K562 (cell line): Measurements from ENCODE around the gene MSH2. TPM values are rescaled to one million over a fixed set of nuclear protein-coding genes. Genes with fewer than 3 reads are reported as not detected.

Experiments used
- ATAC-seq: fragments of 200-7000 bp; cut with Tn5 transposase; 3 replicates; pipeline ENCODE4 v1.9.1; 2020; ENCODE audit warnings: moderate library complexity
- Bru-seq: library from RNA; stranded (reverse); fragments of 400-500 nt; gene quantifications from one replicate; lab custom pipeline; 2021; lab: Mats Ljungman, UMichigan
- BruChase-seq, 2 experiments: library from RNA; stranded (reverse); fragments of 400-500 nt; gene quantifications; one replicate each; lab custom pipeline; 2021; lab: Mats Ljungman, UMichigan
- BruUV-seq: library from RNA; stranded (reverse); fragments of 400-500 nt; replicated peaks from 2 replicates; lab custom pipeline; 2021; lab: Mats Ljungman, UMichigan
- CTCF ChIA-PET: fragments of 300-600 bp; formaldehyde crosslinking; extraction: SDS; loops from one replicate; lab custom pipeline; 2021; ENCODE audit warnings: low intra/inter-chr PET ratio; lab: Yijun Ruan, JAX
- POLR2A ChIA-PET: fragments of 300-600, 350-650 bp; sonication (Branson Sonifier 250); formaldehyde crosslinking; extraction: SDS; loops from one replicate; lab custom pipeline; 2021; ENCODE audit warnings: antibody characterized with exemption, inconsistent platforms; lab: Yijun Ruan, JAX
- DNase-seq, 4 experiments: peaks; one replicate each; pipeline versions ENCODE4 v3.0.0 to v3.0.0-alpha.2; 2011 to 2018; ENCODE audit warnings: low spot score in 3 of 4, mixed read lengths in 3 of 4; ENCODE audit errors: extremely low read depth in 1 of 4
- FAIRE-seq: peaks from 2 replicates; lab custom pipeline; 2011; peaks lifted over from hg19 to GRCh38; lab: Jason Lieb, UNC
- H2AFZ ChIP-seq: 2 replicates; pipeline ENCODE4 v1.6.0; 2011; ENCODE audit warnings: low read depth, low read length, control low read depth, inconsistent platforms
- H3K27ac ChIP-seq: fragments of 200-600 bp; 3 replicates; pipeline ENCODE4 v1.8.0; 2011; ENCODE audit warnings: low read depth, mild to moderate bottlenecking, control low read depth, inconsistent platforms, low read length, moderate library complexity, mixed read lengths; ENCODE audit errors: extremely low read depth
- H3K27me3 ChIP-seq, 2 experiments: fragments of 300-600 bp in 1 of 2; 2 replicates in 1 of 2; 3 replicates in 1 of 2; pipeline versions ENCODE4 v1.6.0 to v1.8.0; 2011; ENCODE audit warnings: inconsistent platforms in 2 of 2, low read length in 2 of 2, mild to moderate bottlenecking in 1 of 2, mixed read lengths in 1 of 2, moderate library complexity in 1 of 2; ENCODE audit not compliant: control insufficient read depth in 2 of 2, insufficient read depth in 2 of 2
- H3K36me3 ChIP-seq: fragments of 300-600 bp; 3 replicates; pipeline ENCODE4 v1.8.0; 2011; ENCODE audit warnings: mild to moderate bottlenecking, low read length, inconsistent platforms; ENCODE audit not compliant: control insufficient read depth, insufficient read depth
- H3K4me1 ChIP-seq, 2 experiments: fragments of 200-600 bp in 1 of 2; replicated peaks in 1 of 2; 2 replicates in 1 of 2; 3 replicates in 1 of 2; pipeline versions ENCODE4 v1.5.1 to v1.8.0; 2011; ENCODE audit warnings: inconsistent platforms in 2 of 2, low read length in 2 of 2, mild to moderate bottlenecking in 1 of 2, mixed read lengths in 1 of 2, moderate library complexity in 1 of 2; ENCODE audit not compliant: control insufficient read depth in 2 of 2, insufficient read depth in 2 of 2
- H3K4me2 ChIP-seq: 2 replicates; pipeline ENCODE4 v1.6.1; 2011; ENCODE audit warnings: low read length, control low read depth, inconsistent platforms, mixed read lengths; ENCODE audit not compliant: insufficient read depth
- H3K4me3 ChIP-seq: fragments of 200-600 bp; sonication (generic), shearing (Covaris generic); 2 replicates; pipeline ENCODE4 v1.5.1; 2016; ENCODE audit warnings: control low read depth, inconsistent platforms
- H3K79me2 ChIP-seq: fragments of 200-600 bp; 3 replicates; pipeline ENCODE4 v1.8.0; 2011; ENCODE audit warnings: low read length, inconsistent platforms; ENCODE audit not compliant: control insufficient read depth, insufficient read depth
- H3K9ac ChIP-seq, 2 experiments: 2 replicates each; pipeline versions ENCODE4 v1.6.0 to v1.6.1; 2011; ENCODE audit warnings: low read depth in 2 of 2, low read length in 2 of 2, control low read depth in 1 of 2, inconsistent platforms in 1 of 2, mild to moderate bottlenecking in 1 of 2, mixed read lengths in 1 of 2; ENCODE audit not compliant: insufficient read depth in 1 of 2
- H3K9me1 ChIP-seq: one replicate; pipeline ENCODE4 v1.6.0; 2011; ENCODE audit warnings: inconsistent platforms, mild to moderate bottlenecking, low read length, moderate library complexity; ENCODE audit not compliant: control insufficient read depth, insufficient read depth
- H3K9me3 ChIP-seq: replicated peaks from 2 replicates; pipeline ENCODE4 v1.5.1; 2011; ENCODE audit warnings: low read depth, low read length, inconsistent platforms; ENCODE audit not compliant: control insufficient read depth, insufficient read depth
- H4K20me1 ChIP-seq: replicated peaks from 2 replicates; pipeline ENCODE4 v1.6.1; 2011; ENCODE audit warnings: low read length, inconsistent platforms, mixed read lengths; ENCODE audit not compliant: control insufficient read depth, insufficient read depth
- CBFA2T3 ChIP-seq: fragments of 450-650 bp; IDR thresholded peaks from 2 replicates; pipeline ENCODE4 v1.6.1; 2017
- CHCHD3 ChIP-seq: fragments of 250-450 bp; sonication (Bioruptor Pico); IDR thresholded peaks from 2 replicates; pipeline ENCODE4 v2.1.2; 2022; ENCODE audit warnings: mild to moderate bottlenecking
- HEY1 ChIP-seq: fragments of 250-450 bp; sonication (Bioruptor Pico); IDR thresholded peaks from 2 replicates; pipeline ENCODE4 v1.5.0; 2020; ENCODE audit warnings: mild to moderate bottlenecking, moderate library complexity, borderline replicate concordance
- MYC ChIP-seq, 2 experiments: fragments of 250-450 bp in 1 of 2; sonication (Bioruptor Pico) in 1 of 2; IDR thresholded peaks; 2 replicates each; pipeline versions ENCODE4 v1.5.1 to v1.6.1; 2012 to 2021; ENCODE audit warnings: low read depth in 2 of 2, borderline replicate concordance in 1 of 2, improper control_type of control experiment in 1 of 2, low read length in 1 of 2, mild to moderate bottlenecking in 1 of 2, moderate library complexity in 1 of 2
- POLR2H ChIP-seq: IDR thresholded peaks from 2 replicates; pipeline ENCODE4 v1.6.1; 2016; ENCODE audit warnings: missing genetic modification characterization, low read depth, mild to moderate bottlenecking, control low read depth, missing compliant biosample characterization, moderate library complexity
- PTRF ChIP-seq: fragments of 450-650 bp; IDR thresholded peaks from 2 replicates; pipeline ENCODE4 v1.6.1; 2016; ENCODE audit warnings: mild to moderate bottlenecking, missing genetic modification characterization, missing compliant biosample characterization
- RBM25 ChIP-seq: fragments of 200-400 bp; formaldehyde crosslinking; IDR thresholded peaks from 2 replicates; pipeline ENCODE4 v1.6.1; 2018; ENCODE audit warnings: low read length, low read depth, moderate library complexity; ENCODE audit not compliant: severe bottlenecking
- SRSF9 ChIP-seq: fragments of 200-400 bp; formaldehyde crosslinking; IDR thresholded peaks from 2 replicates; pipeline ENCODE4 v1.6.1; 2017; ENCODE audit warnings: low read depth, low read length, borderline replicate concordance
- TFE3 ChIP-seq: fragments of 450-650 bp; formaldehyde crosslinking; IDR thresholded peaks from 2 replicates; pipeline ENCODE4 v1.4.0; 2020; ENCODE audit warnings: mild to moderate bottlenecking, mixed read lengths
- THRAP3 ChIP-seq: fragments of 450-650 bp; IDR thresholded peaks from 2 replicates; pipeline ENCODE4 v1.6.1; 2016; ENCODE audit warnings: mild to moderate bottlenecking, inconsistent platforms, borderline replicate concordance
- ZFPM2 ChIP-seq: fragments of 250-450 bp; sonication (Bioruptor Pico); IDR thresholded peaks from 2 replicates; pipeline ENCODE4 v1.5.1; 2022; ENCODE audit warnings: mild to moderate bottlenecking
- ZNF212 ChIP-seq: fragments of 450-650 bp; formaldehyde crosslinking; IDR thresholded peaks from 2 replicates; pipeline ENCODE4 v1.4.0; 2020; ENCODE audit warnings: mild to moderate bottlenecking
- WGBS: fragments of 100-300 bp; shearing (Covaris generic); methylation state at CpG from one replicate; pipeline ENCODE4 v1.1.6; 2016; ENCODE audit warnings: low coverage, mixed read lengths; ENCODE audit not compliant: insufficient coverage; ENCODE audit errors: missing lambda C conversion rate; 5-methylcytosine and 5-hydroxymethylcytosine counted together
- in situ Hi-C: fragments of 300-500 bp; cut with MboI; formaldehyde crosslinking; loops from 4 replicates; pipeline ENCODE4 v1.15.0; 2018; ENCODE audit warnings: inconsistent platforms, mixed read lengths
- intact Hi-C: fragments of 100-400 bp; cut with micrococcal nuclease; formaldehyde crosslinking; loops from 2 replicates; pipeline ENCODE4 v1.14.2; 2022
- long read RNA-seq, 3 experiments: library from polyadenylated mRNA in 2 of 3; library from RNA in 1 of 3; unstranded in 2 of 3; stranded (forward) in 1 of 3; transcript quantifications; one replicate each; pipeline ENCODE4 v2.0.0, GENCODE V29; 2019 to 2022
- polyA minus RNA-seq, 3 experiments: library from RNA; depleted of rRNA, polyadenylated mRNA; stranded (reverse); fragments of >200 nt; gene quantifications; 2 replicates each; pipeline ENCODE4 v1.2.3, GENCODE V29; 2011
- polyA plus RNA-seq, 8 experiments: library from polyadenylated mRNA; depleted of rRNA in 4 of 8; stranded (reverse) in 5 of 8; unstranded in 3 of 8; fragments of >200 nt; fragmentation: Nextera tagmentation in 2 of 8; fragmentation: Illumina TruSeq in 1 of 8; extraction: Ambion mirVana in 2 of 8; extraction: Trizol in 1 of 8; gene quantifications; 2 replicates each; pipeline versions ENCODE4 v1.2.1 to v1.2.3, GENCODE V29; 2011 to 2014; ENCODE audit warnings: inconsistent platforms in 1 of 8, missing spikeins in 1 of 8
- total RNA-seq, 7 experiments: library from RNA; depleted of rRNA in 6 of 7; stranded (reverse); fragments of >200 nt in 6 of 7; fragmentation: Illumina TruSeq in 2 of 7; extraction: Trizol in 2 of 7; gene quantifications; 2 replicates each; pipeline versions ENCODE4 v1.2.1 to v1.2.3, GENCODE V29; 2011 to 2021; ENCODE audit warnings: low replicate concordance in 1 of 7

Gene MSH2
- 35.6 and 139 TPM in 2 replicates for total RNA-seq (2011; cell fraction: chromatin; rRNA removed; ENCODE audit: low replicate concordance)
- 19.0 and 21.7 TPM in 2 replicates for total RNA-seq (2011; cell fraction: nucleolus; rRNA removed)
- 21.8 and 27.2 TPM in 2 replicates for total RNA-seq (2011; cell fraction: nucleoplasm; rRNA removed)
- 85.9 and 99.2 TPM in 2 replicates for total RNA-seq (2014; rRNA removed)
- 139 and 161 TPM in 2 replicates for total RNA-seq (2014; rRNA removed; fragmentation: Illumina TruSeq; extraction: Trizol)
- total RNA-seq (2015; rRNA removed; fragmentation: Illumina TruSeq; extraction: Trizol) = 109 and 118 TPM in 2 replicates
- total RNA-seq (2021) = 95.1 and 113 TPM in 2 replicates
- 85.0 and 133 TPM in 2 replicates for polyA plus RNA-seq (2011; rRNA removed)
- 21.8 and 46.2 TPM in 2 replicates for polyA plus RNA-seq (2011; cell fraction: cytosol; rRNA removed)
- 27.0 and 36.1 TPM in 2 replicates for polyA plus RNA-seq (2011; cell fraction: nucleus; rRNA removed)
- polyA plus RNA-seq (2012) = 63.4 and 77.6 TPM in 2 replicates
- polyA plus RNA-seq (2014; fragmentation: Illumina TruSeq; extraction: Trizol) = 113 and 125 TPM in 2 replicates
- 10 to 100 TPM; 51.8 to 60.6 TPM for polyA plus RNA-seq (2014; fragmentation: Nextera tagmentation; extraction: Ambion mirVana)
- 93.2 and 93.3 TPM in 2 replicates for polyA plus RNA-seq (2014; rRNA removed)
- polyA minus RNA-seq (2011; rRNA and poly(A)+ RNA removed) = 137 and 148 TPM in 2 replicates
- 44.2 and 56.7 TPM in 2 replicates for polyA minus RNA-seq (2011; cell fraction: cytosol; rRNA and poly(A)+ RNA removed)
- polyA minus RNA-seq (2011; cell fraction: nucleus; rRNA and poly(A)+ RNA removed) = 24.0 and 38.8 TPM in 2 replicates
- Bru-seq, nascent RNA = percentile 75 among the genes with signal in this experiment
- BruChase-seq, experiment 1, labeled RNA remaining after a 2-hour chase = percentile 79 among the genes with signal in this experiment
- BruChase-seq, experiment 2, labeled RNA remaining after a 6-hour chase = percentile 77 among the genes with signal in this experiment
- long read RNA-seq, experiment 1, transcript MSH2-201 (16 exons, 3,307 nt) = major isoform, 399 of 479 reads
- long read RNA-seq, experiment 1, partial matches to known transcripts = 34 of 479 reads
- long read RNA-seq, experiment 1, other reads (novel, unspliced or antisense) = 46 of 479 reads
- long read RNA-seq, experiment 2, transcript MSH2-201 (16 exons, 3,307 nt) = major isoform, 32 of 89 reads
- long read RNA-seq, experiment 2, partial matches to known transcripts = 26 of 89 reads
- long read RNA-seq, experiment 2, other reads (novel, unspliced or antisense) = 31 of 89 reads
- long read RNA-seq, experiment 3, full-length matches to known transcripts = 62 of 95 reads
- long read RNA-seq, experiment 3, partial matches to known transcripts = 21 of 95 reads
- long read RNA-seq, experiment 3, other reads (novel, unspliced or antisense) = 12 of 95 reads

- H3K27ac ChIP-seq = peak within 1 kb of the TSS; percentile 94
- DNase-seq = peak; percentile 98 to 100 (median 99)
- ChIA-PET POLR2A (interaction anchor here (0.6 to 1.5 kb wide), 11 partner anchors 8 to 341 kb away, joined by 3 to 5 read pairs (median 3); no protein-coding TSS in a partner anchor), CTCF (no interaction called here)
- peaks cover 4% of the 10 kb centered on the region; the same call in 1 of the 2 replicates for H3K9me3 ChIP-seq
- peaks cover 27% of the 10 kb centered on the region for H3K36me3 ChIP-seq
- intact Hi-C loops (no loop called here), in situ Hi-C loops (no loop called here)
- H2AFZ ChIP-seq = peak within 1 kb of the TSS; percentile 96
- peaks cover 52% of the 10 kb centered on the region for H3K79me2 ChIP-seq
- FAIRE-seq = peak; percentile 90
- peak within 1 kb of the TSS; percentile 96 for H3K4me2 ChIP-seq
- no TSS peak for BruUV-seq
- no peaks in the 10 kb centered on the region for H3K27me3 ChIP-seq
- H3K4me3 ChIP-seq = peak within 1 kb of the TSS; percentile 65
- H4K20me1 ChIP-seq = no peaks in the 10 kb centered on the region
- peak within 1 kb of the TSS; percentile 87 to 99 for H3K9ac ChIP-seq
- under 1% methylated on average over 64 of the region's 73 CpGs for WGBS
- peaks cover 7 to 22% of the 10 kb centered on the region in 2 experiments; a peak in 3 of 5 replicates for H3K4me1 ChIP-seq
- H3K9me1 ChIP-seq = no peaks in the 10 kb centered on the region
- peak; percentile 95 for ATAC-seq
- TF ChIP-seq THRAP3 (no peak), RBM25 (peak; percentile 96), POLR2H (tag) (no peak), PTRF (no peak), TFE3 (no peak), CBFA2T3 (no peak), ZFPM2 (CRISPR knock-in tag) (0 out of 2 replicates have a peak, but pooled peaks have one; percentile 87), ZNF212 (CRISPR knock-in tag) (no peak), SRSF9 (no peak), CHCHD3 (CRISPR knock-in tag) (no peak), MYC (IDR thresholded peaks at IDR 0.05; ENCODE audit: low read depth, low read length) (peak; percentile 50), MYC (CRISPR knock-in tag; IDR thresholded peaks at IDR 0.05; ENCODE audit: borderline replicate concordance, low read depth) (peak; percentile 66; the same call in 1 of the 2 replicates), HEY1 (CRISPR knock-in tag) (no peak)
Observed at GRCh38 chr2:47402805-47403608, at the start of gene MSH2. MSH2 (plus strand) TSS chr2:47403156; CDS start chr2:47403192, 36 bp downstream.
